Fibroblast of peridontal ligament (primary cell): ENCODE measurements around the gene VPS13D.
"Not testable (repeated sequence)": the region's sequence is repeated elsewhere in the genome, so short reads cannot be mapped to it uniquely, and the experiment has no call there.

Experiments used
- DNase-seq: peaks from one replicate; pipeline ENCODE4 v3.0.0-alpha.2; 2010; ENCODE audit errors: extremely low read depth

The VPS13D gene

DNA sequence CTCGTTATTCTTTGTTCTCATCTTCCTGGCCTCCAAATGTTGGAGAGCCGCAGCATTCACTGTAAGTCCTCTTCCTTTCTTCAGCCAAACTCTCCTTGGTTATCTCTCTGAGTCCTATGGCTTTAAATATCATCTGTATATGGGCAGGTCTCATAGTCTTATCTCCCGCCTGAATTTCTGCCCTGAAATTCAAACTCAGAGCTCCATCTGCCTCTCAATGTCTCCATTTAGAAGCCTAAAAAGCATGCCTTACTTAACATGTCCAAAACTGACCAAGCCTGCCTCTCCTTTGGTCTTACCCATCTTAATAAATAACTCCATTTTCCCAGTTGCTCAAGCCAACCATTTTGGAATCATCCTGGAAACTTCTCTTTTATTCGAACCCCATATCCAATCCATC lies 307.5 kb downstream of the VPS13D start:
- no peak for DNase-seq

DNA sequence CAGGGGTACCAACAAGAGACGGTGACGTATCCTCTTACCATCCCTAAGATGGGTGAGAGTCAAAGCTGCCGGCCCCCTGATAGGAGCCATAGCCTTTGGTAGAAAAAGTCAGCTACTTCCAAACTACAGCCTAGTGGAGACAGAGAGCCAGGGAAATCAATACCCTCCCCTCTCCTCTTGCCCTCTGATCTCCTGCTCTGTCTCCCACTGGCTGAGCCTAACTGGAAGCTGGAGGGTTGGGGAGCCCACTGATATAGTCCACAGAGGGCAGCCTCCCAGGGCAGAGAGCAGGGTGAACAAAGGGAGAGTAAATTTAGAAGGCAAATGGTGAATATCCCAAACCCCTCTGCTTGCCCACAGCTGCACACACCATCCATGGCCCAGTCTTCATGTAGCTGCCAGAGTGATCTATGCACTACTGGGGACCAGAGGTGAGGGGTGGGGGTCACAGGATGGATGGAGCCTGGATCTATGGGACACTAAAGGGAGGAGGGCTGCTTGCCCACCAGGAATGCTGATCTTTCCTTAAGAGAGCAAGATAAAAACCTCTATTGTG lies 308.2 kb downstream of the VPS13D start:
- no peak for DNase-seq

DNA sequence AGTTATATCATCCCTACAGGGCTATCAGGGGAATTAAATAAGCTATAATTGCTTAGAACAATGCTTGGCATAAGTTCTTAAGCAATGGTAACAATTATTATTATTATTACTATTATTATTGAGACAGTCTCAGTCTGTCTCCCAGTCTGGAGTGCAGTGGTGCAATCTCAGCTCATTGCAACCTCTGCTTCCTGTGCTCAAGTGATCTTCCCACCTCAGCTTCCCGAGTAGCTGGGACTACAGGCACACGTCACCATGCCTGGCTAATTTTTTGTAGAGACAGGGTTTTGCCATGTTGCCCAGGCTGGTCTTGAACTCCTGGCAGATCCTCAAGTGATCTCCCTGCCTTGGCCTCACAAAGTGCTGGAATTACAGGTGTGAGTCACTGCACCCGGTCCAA lies 308.7 kb downstream of the VPS13D start:
- DNase-seq: not testable (repeated sequence)

DNA sequence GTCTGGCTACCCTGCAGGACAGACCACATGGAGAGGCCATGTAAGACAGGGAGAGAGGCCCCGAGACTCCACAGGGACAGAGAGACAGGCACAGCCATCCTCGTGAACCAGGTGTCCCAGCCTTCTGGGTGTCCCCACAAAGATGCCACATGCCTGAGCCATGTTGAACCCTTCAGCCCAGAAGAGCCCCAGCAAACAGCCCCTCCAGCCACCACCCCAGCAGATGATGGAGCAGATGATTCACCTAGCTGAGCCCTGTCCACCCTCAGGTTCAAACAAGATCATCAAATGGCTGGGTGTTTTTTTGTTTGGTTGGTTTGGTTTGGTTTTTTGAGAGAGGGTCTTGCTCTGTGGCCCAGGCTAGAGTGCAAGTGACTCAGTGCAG lies 309.5 kb downstream of the VPS13D start:
- DNase-seq: no peak

DNA sequence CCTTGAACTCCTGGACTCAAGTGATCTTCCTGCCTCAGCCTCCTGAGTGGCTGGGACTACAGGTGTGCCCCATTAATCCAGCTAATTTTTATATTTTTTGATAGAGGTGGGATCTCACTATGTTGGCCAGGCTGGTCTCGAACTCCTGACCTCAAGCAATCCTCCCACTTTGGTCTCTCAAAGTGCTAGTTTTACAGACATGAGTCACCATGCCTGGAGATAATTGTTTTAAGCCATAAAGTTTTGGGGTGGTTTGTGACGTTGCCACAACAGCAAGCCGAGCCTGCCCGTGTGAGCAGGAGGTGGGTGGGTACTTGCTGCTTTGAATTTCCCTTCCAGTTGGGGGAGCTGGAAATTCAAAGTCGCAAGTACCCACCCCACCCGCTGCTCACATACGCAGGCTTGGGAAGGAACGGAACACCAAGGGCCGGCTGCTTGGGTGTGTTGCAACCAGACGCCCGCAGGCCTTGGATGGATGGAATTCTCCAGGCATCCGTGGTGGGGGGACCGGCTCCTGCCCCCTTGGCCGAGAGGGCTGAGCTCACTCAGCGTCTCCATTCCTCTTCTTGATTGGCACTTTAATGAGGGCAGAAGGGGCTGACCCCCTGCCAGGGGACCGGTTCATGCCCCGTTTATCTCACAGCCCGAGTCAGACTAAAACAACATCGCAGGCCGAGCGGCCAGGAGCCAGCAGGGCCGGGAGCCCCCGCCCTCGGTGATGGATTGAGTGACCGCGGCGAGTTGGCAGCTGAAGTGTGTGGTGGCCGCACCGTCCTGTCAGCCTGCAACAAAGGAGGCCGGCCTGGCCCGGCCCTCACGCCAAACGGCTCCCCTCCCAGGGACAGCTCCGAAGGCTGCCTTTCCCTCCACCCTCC lies 310.1 kb downstream of the VPS13D start:
- peak; percentile 95 for DNase-seq

DNA sequence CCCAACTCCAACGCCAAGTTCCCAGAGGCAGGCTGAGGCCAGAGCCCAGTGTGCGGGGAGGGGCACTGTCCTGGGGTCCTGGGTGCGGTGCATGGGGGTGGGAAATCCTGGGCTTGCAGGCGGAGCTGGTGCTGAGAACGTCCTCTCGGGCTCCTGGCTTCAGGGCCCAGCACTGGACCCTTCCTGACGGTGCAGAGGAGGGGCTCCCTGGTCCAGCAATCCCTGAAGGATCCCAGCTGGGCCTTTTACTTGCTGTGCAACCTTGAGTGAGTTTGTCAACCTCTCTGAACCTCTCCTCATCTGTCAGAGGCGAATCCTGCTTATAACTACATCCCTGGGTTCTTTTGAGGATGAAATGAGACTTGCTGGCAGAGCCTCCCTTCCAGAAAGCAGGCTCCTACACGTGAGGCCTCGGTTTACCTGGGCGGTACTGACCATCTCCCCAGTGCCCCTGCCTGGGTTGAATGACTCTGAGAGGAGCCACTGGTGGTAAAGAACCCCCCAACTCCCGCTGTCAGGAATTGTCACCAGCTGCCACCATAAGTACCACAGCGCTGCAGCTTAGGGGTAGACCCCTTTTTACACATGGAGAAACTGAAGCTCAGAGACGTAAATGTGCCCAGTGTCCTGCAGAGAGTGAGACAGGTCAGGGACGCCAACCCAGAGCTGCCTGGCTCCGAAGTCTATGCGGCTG lies 310.9 kb downstream of the VPS13D start:
- no peak for DNase-seq

DNA sequence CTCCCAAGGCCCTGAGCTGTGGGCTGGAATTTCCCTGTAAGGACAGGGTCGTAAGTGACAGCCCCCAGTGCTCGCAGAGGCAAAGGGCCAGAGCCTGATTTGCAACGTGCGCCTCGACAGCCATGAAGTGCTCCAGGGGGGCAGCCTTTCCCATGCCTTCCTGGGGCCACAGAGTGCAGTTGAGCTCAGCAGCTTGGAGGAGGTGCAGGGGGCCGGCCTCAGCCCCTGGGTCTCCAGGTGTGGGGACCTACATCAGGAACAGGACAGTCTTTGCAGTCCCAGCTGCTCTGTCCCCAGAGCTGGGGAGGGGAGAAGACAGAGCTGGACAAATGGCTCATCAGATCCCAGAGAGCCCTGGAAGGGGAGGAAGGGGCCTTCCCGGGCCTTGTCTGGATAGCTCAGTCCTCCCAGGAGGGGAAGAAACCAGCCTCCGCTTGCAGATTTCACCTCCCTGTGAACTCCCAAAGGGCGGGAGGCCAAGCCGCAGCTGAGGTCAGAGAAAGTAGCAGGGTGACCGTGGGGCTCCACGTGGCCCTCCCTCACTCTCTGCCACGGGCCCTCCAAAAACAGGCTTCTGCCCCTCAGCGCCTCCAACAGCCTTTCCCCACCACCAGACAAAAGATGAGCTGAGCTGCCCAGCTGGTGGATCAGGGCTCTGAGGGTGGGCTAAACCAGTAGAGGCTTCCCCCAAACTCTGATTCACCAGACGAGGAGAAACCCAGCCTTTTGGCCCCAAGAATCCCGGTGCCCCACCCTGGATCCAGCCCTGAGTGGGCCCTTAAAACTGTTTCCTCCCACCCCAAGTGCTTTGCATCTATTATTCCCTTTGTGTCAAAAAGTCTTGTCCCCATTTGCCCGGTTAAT lies 311.7 kb downstream of the VPS13D start:
- DNase-seq: peak; percentile 75

DNA sequence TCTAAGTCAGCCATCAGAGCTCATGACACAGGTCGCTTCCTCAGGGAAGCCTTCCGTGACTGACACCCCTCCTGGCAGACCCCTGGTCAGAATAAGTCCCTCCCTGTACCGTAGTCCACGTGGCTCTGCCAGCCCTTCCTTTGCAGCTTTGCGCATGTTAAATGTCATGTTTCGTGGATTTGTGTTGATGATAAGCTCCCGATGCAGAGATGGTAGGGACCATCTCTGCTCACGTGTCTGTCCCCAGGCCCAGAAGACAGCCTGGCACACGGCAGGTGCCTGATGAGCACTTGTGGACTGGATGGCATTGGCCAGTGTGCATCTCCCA lies 312.3 kb downstream of the VPS13D start:
- no peak for DNase-seq

DNA sequence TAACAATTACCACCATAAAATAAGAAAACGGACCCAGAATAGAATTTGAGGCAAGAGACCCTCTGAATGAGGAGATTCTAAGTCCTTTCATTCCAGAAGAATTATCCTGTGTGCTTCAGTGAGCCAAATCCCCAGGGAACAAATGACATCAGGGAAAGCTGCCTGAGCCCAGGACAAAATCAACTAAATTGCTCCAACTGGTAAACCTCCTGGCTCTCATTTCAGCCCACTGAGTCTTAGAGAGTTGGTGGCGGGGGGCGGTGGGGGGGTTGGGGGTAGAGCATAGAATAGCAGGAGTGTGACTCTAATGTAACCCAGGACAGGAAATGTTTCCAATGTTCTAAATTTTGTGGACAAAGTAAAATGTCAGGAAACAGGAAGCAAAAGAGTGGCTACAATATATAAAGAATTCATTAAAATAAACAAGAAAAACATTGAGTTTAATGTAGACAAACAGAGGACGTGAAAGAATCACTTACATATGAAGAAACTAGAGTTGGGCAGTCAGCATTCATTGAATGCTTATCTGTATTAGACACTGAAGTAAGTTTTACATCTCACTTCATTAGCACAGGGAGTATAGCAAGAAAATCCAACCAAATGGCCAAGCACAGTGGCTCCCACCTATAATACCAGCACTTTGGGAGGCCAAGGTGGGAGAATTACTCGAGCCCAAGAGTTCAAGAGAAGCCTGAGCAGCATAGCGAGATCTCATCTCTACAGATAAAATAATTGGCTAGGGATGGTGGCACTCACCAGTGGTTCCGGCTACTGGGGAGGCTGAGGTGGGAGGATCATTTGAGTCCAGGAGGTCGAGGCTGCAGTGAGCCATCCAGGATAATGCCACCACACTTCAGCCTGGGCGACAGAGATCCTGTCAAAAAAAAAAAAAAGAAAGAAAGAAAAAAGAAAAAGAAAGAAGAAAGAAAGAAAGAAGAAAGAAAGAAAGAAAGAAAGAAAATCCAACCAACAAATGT lies 313.1 kb downstream of the VPS13D start:
- no peak for DNase-seq

DNA sequence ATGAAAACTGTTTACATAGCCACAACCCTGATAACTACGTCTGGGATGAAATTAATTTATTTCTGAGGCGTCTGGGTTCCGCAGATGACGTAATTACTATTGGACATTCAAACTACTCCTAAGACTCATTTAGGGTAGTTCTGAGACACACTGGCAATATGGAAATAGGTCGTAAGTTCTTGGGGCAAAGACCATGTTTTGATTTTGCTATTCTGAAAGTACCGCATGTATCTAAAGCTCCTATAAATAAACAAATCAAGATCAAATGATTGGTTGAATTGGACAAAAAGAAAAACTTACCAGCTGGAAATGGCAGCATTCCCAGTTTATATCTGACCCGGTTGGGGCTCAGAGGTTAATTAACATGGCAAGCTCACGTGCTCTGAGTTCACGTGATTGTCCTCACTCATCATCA lies 313.9 kb downstream of the VPS13D start:
- peak; percentile 34 for DNase-seq

DNA sequence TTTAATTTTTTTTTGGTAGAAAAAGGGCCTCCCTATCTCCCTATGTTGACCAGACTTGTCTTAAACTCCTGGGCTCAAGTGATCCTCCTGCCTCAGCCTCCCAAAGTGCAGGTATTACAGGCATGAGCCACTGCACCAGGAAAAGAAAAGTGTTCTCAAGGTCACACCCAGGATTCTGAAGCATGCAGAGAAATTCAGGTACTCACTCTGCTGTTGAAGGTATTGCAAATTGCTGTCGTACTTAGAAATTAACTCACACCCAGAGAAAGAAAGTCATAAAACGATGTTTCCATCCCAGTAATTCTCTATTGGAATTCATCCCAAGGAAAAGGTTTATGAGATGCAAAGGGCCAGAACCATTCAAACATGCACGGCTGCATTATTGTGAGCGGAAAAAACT lies 314.5 kb downstream of the VPS13D start:
- DNase-seq: no peak

DNA sequence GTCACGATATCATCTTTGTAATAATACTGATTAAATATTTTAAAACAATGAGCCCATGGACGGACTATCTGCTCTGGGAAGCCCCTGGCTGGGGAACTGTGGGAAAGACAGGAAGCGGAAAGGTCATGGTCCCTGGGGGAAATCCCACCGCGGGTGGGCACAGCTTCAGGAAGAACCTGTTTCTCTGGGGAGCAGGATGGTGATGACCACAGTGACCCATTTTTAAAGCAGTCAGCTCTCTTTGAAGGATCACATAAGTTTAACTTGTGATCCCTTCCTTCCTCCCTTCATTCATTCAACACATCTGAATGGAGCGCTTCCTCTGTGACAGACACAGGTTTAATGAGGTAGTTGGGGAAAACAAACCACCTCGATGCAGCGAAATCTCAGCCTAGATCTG lies 315.2 kb downstream of the VPS13D start:
- DNase-seq: no peak

DNA sequence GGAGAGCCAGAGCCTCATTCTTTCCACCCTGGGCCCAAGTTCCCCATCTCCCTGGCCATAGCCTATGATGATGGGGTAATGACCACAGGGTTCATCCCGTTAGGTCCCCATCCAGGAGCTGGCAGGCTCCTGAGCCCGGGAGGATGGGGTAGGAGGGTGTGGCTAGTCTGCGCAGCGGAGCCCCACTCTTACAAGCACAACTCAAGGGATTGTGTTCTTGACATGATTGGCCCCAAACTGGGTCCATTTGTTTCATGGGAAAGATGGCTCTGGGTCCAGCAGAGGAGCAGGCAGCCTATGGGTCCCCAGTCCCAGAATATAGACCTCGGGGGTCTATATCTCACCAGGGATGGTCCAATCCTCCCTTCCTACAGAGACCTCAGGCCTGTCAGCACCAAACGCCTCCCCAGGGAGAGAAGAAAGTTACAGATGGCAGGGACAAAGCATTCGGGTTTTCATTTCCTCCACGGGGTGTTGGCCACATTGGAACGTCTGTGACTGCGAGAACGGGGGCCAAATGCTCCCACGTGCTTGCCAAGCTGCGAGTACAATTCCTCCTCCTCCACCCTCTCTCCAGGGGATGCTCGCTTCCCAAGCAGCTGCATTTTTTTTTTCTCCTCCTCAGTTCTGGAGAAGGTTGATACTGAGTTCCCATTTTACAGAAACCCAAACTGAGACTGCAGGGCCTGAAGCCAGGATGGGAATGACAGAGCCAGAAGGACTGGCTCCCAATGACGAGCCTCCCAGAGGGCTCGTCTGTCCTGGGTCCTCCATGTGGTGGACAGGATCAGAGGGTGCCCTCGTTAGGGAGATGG lies 317.1 kb downstream of the VPS13D start:
- peak; percentile 42 for DNase-seq

DNA sequence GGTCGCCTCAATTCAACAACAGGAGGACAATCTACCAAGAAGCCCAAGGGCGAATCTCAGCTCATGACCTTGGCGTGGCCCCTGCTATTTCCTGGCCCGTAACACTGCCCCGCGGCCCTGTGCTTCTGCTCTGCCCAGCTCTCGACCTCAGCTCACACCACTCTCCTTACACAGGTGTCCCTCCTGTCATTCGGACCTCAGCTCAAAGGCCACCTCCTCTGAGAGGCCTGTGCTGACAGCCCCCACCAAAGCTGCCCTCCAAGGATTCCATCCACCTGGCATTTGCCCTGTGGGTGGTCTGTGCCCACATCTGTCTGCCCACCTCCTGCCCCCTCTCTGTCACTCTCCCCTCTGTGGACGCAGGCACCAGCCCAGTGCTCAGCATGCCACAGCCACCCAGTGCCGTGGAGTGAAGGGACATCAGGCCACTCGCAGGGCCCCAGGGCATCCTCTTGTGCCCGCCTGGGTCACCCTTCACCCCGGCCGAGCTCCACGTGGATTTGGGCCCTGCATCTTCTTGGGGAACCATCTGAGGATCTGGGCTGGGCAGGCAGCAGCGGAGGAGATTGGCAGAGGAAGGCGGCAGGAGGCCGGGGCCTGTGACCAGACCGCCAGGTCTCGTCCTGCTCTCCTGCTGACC lies 317.9 kb downstream of the VPS13D start:
- DNase-seq: no peak

DNA sequence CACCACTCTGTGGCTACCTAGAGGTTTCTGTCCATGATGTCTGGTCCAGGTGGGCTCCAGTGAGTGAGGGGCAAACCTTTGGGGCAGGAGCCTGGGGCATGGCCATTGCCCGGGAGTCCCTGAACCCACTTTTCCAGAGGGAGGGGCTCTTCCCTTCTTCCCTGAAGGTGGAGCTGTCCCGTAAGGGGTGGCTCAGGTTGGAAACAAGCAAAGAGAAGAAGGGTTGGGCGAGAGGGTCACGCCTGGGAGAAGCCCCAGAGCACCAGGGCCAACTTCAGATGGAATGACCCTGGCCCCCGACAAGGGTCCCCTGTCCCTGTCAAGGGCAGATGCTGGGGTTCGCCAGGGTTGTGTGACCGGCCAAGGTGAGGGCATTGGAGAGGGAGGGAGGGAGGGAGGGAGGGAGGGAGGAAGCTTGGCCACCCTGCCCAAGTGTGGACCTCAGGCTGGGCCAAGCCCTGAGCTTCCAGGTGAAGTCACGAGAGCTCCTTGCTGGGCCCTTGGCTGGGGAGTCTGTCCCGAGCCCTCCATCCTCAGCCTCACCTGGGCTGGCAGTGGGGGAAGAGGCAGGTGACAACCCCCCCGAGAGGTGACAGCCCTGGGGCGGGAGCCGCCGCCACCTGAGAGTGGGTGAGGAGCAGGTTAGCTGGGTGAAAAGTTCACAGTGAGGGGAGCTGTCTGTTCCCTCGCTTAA lies 318.6 kb downstream of the VPS13D start:
- DNase-seq: no peak

DNA sequence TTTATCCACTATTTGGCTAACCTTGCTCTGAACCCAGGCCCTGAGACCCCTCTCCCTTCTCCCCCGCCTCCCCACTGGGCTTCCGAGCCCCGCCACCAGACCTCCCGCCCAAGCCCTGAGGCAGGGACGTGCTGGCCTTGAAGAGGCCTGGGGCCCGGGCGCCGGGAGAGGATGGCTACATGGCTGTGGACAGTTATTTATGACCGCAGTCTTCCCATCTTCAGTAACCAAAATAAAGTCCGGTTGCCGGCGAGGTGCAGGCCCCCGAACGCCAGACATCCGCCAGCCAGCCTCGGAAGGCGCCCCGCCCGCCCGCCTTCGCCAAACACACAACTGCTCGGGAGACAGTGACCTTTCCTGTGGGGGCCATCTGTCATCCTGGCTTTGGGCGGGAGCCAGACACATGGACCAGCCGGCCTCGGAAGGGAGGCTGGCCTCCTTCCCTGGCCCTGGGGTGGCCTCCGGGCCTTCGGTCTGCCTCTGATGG lies 319.2 kb downstream of the VPS13D start:
- DNase-seq: no peak

DNA sequence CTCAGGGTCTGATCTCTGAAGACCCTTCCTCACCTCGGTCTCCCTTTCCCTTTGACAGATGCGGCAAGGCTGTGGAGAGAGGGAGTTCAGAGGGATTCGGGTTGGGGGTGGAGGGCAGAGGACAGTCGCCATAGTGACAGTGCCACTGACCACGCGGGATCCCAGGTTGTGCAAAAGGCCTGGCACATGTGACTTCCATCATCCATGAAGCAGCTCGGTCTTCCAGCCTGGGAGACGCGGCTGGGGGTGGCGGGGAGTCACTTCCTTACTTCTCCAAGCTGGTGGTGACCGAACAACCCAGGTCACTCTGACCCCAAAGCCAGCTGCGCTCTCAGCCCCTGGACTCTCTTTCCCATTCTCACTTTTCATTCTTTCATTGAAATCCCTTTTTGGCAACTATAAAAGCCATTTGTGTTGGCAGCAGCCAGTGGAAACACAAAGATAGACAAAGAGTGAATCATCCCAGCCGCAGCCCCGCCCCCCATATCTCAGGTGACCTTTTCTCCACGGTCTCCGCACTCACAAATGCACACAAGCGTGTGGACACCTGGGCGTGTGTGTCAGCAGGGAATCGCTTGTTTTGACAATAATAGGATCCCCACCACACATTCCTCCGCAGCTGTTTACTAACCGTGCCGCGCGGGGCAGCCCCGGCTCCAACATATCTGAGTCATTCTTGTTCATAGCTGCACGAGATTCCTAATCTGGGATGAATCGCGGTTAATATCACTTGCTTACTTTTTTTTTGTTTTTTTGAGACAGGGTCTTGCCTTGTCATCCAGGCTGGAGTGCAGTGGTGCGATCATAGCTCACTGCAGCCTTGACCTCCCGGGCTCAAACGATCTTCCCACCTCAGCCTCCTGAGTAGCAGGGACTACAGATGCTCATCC lies 319.9 kb downstream of the VPS13D start:
- DNase-seq: peak; percentile 78

DNA sequence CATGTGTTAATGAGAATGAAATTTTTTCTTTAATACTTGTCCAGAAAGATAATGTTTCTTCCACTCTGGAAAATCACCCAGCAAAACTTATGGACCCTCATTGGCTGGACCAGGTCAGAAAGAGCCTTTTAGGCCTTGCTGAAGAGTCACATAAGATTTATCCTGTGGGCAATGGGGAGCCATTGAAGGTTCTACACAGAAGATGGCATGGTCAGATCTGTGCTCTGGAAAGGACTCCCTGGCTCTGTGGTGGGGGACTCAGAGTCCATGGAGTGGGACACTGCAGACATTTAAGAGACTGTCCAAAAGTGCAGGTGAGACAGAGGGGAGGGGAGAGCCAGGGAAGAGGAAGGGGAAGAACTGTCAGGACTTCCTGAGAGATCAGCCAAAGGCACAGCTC lies 321.8 kb downstream of the VPS13D start:
- no peak for DNase-seq
